Stimulated activated CD4-positive, alpha-beta T cell treated with anti-CD3 and anti-CD28 coated beads, Interleukin-4, amount 100 ng/mL, for 48 hours (primary cell): ENCODE data around the gene YKT6.

Experiments used
- DNase-seq, 2 donors: peaks; one replicate each; pipeline ENCODE4 v3.0.0-alpha.2; 2020; ENCODE audit warnings: low read depth in 2 of 2

Gene YKT6

DNA sequence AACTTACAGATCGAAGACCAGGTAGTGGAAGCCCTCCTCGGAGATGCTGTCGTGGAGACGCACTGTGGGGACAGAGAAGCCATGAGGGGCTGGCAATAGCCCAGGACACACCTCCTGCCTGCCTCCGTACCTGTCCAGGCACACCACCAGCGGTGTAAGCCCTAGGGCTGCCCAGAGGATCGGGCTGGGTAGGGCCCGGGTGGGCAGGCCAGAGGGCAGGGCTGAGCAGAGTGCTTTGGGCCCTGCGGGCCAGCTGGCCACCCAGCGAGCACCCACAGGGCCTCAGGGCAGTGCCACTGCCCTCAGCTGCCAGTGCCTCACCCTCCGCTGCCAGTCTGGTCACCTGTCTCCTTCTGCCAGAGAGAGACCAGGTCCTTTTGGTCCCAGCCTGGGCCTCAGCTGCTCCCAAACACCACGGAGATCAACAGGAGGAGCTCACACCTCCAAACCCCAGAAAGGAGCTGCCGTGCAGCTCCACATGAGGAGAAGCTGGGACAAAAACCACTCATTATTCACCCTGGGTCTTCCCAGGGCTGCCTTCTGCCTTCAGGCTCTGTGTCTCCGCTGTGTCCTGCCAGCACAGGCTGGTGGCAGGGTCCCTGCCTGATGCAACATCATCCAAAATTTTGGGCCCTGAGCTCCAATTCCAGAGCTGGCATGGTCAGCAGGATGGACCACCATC is 58.2 kb downstream of the YKT6 start:
- DNase-seq, result no peak

- DNase-seq, result no peak
These were observed 59.0 kb downstream of the YKT6 start for GRCh38 chr7:44259547-44260457.

GRCh38 chr7:44261240-44261639 is 60.5 kb downstream of the YKT6 start:
- DNase-seq, result no peak

DNA sequence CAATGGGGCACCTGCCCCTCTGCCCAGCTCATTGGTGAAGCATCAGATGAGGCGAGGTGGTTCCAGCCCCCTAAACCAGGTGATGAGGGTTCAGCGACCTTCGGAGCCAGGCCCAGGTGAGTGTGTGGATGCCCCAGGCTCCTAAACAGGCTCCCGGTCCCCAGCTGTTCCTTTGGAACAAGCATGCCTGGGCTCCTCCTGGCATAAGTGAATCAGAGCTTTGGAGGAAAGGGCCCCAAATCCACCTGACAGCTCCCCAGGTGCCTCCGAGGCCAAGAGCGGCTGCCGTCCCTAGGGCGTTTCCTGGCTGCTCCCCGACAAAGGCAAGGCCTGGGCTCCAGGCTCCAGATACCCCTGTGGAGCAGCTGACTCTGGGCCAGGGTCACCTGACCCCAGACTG is 61.3 kb downstream of the YKT6 start:
- no peak for DNase-seq

DNA sequence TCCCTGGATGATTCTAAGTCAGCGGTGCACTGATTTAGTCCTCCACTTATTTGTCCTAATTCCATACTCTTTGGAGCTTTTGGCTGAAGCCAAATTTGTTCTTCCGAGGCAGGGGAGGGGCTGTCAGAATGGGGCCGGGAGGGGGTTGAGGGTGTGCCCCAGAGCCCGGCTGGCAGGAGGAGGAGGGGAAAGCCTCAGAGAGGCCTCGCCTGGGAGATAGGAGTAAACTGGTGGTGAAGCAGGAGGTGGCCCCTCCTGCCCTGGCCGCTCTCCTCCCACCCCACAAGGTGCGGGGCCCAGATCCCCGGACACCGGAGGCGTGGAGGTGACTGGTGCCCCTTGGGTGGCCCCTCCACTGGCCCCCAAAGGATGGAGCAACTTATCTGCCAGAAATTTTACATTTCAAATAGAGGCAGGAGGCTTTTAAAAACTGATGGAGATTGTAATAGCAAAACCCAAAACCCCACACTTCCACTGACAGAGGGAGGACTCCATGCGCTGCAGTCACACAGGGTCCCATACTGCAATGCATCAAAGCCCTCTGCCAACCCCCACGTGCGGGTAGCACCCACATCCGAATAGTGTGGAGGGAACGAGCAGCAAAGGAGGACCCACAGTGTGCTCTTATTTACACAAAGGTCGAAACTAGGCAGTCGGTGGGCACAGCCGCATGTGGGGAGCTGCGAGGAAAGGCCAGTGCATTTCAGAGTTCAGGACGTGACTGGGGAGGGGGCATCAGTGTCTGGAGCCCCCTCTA is 62.7 kb downstream of the YKT6 start:
- DNase-seq, result no peak
